HG03571 (cell line): ENCODE measurements around the gene SOBP.

ENCODE experiments used
- ATAC-seq: cut with Tn5 transposase; IDR thresholded peaks from one replicate; pipeline ENCODE4 v1.9.1; 2021; ENCODE audit not compliant: unreplicated experiment

SOBP gene

GRCh38 chr6:107655864-107656263, 165.9 kb downstream of the SOBP start:
- ATAC-seq = no peak

- ATAC-seq = no peak
These were observed 166.5 kb downstream of the SOBP start for GRCh38 chr6:107656401-107656800.

- no peak for ATAC-seq
These were observed 167.0 kb downstream of the SOBP start for GRCh38 chr6:107656883-107657282.

GRCh38 chr6:107657373-107657754, 167.4 kb downstream of the SOBP start:
- no peak for ATAC-seq

GRCh38 chr6:107657755-107658461, 168.0 kb downstream of the SOBP start:
- peak; percentile 91 for ATAC-seq

- ATAC-seq = no peak
These were observed 169.3 kb downstream of the SOBP start for GRCh38 chr6:107658920-107659865.

- ATAC-seq = no peak
These were observed 170.9 kb downstream of the SOBP start for GRCh38 chr6:107660839-107661238.

GRCh38 chr6:107661291-107661690, 171.4 kb downstream of the SOBP start:
- no peak for ATAC-seq

GRCh38 chr6:107662333-107662732, 172.4 kb downstream of the SOBP start:
- ATAC-seq = no peak

- no peak for ATAC-seq
These were observed 173.4 kb downstream of the SOBP start for GRCh38 chr6:107663308-107663707.

GRCh38 chr6:107665382-107665781, 175.5 kb downstream of the SOBP start:
- no peak for ATAC-seq

- no peak for ATAC-seq
These were observed 176.4 kb downstream of the SOBP start for GRCh38 chr6:107666084-107666980.

- no peak for ATAC-seq
These were observed 177.2 kb downstream of the SOBP start for GRCh38 chr6:107666981-107667601.

- ATAC-seq = no peak
These were observed 177.9 kb downstream of the SOBP start for GRCh38 chr6:107667790-107668189.

GRCh38 chr6:107668743-107669474, 179.0 kb downstream of the SOBP start:
- ATAC-seq = peak; percentile 95

GRCh38 chr6:107670792-107671199, 180.9 kb downstream of the SOBP start:
- peak; percentile 29 for ATAC-seq

GRCh38 chr6:107673076-107673494, 183.2 kb downstream of the SOBP start:
- no peak for ATAC-seq

GRCh38 chr6:107674995-107675738, 185.2 kb downstream of the SOBP start:
- ATAC-seq = peak; percentile 86

GRCh38 chr6:107676042-107676441, 186.1 kb downstream of the SOBP start:
- ATAC-seq = no peak
